Lower leg skin (tissue), 3 donors: ENCODE results near the gene GNL1.
"Not testable (repeated sequence)": the region's sequence is repeated elsewhere in the genome, so short reads cannot be mapped to it uniquely, and the experiment has no call there.

Experiments used
- POLR2A ChIP-seq, 2 donors: fragments of 450-650 bp; IDR thresholded peaks; one replicate each; pipeline ENCODE4 v1.6.1; 2016 to 2017; ENCODE audit warnings: antibody characterized with exemption in 2 of 2, mild to moderate bottlenecking in 1 of 2, moderate library complexity in 1 of 2
- TF ChIP-seq, protein P1 (sequence below), 3 donors: fragments of 450-650 bp; IDR thresholded peaks; one replicate each; pipeline ENCODE4 v1.5.1; 2016; ENCODE audit warnings: antibody characterized with exemption in 3 of 3, mild to moderate bottlenecking in 3 of 3, moderate library complexity in 2 of 3

DNA sequence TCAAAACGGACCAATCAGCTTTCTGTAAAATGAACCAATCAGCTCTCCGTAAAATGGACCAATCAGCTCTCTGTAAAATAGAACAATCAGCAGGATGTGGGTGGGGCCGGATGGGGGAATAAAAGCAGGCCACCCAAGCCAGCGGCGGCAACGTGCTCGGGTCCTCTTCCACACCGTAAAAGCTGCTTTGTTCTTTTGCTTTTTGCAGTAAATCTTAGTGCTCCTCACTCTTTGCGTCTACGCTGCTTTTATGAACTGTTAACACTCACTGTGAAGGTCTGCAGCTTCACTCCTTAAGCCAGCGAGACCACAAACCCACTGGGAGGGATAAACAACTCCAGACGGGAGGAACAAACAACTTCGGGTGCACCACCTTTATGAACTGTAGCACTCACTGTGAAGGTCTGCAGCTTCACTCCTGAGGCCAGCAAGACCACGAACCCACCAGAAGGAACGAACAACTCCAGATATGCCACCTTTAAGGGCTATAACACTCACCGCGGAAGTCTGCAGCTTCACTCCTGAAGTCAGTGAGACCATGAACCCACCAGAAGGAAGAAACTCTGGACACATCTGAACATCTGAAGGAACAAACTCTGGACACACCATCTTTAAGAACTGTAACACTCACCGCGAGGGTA, 37.7 kb downstream of the GNL1 start:
- TF ChIP-seq, protein P1, sequence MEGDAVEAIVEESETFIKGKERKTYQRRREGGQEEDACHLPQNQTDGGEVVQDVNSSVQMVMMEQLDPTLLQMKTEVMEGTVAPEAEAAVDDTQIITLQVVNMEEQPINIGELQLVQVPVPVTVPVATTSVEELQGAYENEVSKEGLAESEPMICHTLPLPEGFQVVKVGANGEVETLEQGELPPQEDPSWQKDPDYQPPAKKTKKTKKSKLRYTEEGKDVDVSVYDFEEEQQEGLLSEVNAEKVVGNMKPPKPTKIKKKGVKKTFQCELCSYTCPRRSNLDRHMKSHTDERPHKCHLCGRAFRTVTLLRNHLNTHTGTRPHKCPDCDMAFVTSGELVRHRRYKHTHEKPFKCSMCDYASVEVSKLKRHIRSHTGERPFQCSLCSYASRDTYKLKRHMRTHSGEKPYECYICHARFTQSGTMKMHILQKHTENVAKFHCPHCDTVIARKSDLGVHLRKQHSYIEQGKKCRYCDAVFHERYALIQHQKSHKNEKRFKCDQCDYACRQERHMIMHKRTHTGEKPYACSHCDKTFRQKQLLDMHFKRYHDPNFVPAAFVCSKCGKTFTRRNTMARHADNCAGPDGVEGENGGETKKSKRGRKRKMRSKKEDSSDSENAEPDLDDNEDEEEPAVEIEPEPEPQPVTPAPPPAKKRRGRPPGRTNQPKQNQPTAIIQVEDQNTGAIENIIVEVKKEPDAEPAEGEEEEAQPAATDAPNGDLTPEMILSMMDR (IDR thresholded peaks at IDR 0.05), result not testable (repeated sequence)
- TF ChIP-seq POLR2A (IDR thresholded peaks at IDR 0.05), result not testable (repeated sequence)
